PC-3 (cell line): ENCODE measurements around the gene PITHD1.

Experiments
- EZH2 ChIP-seq: fragments of 300-600 bp; sonication (generic); IDR thresholded peaks from one replicate; pipeline ENCODE4 v1.6.1; 2017; ENCODE audit warnings: antibody characterized with exemption, mild to moderate bottlenecking, low read length; ENCODE audit not compliant: unreplicated experiment
- EZH2phosphoT487 ChIP-seq: fragments of 300-600 bp; sonication (generic); IDR thresholded peaks from 2 replicates; pipeline ENCODE4 v1.6.1; 2018; ENCODE audit warnings: mild to moderate bottlenecking, antibody characterized with exemption, low read length, borderline replicate concordance
- TF ChIP-seq, protein P1 (sequence below): fragments of 300-600 bp; sonication (generic); conservative IDR thresholded peaks from 2 replicates; pipeline ENCODE4 v1.5.1; 2017; ENCODE audit warnings: antibody characterized with exemption, low read depth, mild to moderate bottlenecking, low read length

DNA sequence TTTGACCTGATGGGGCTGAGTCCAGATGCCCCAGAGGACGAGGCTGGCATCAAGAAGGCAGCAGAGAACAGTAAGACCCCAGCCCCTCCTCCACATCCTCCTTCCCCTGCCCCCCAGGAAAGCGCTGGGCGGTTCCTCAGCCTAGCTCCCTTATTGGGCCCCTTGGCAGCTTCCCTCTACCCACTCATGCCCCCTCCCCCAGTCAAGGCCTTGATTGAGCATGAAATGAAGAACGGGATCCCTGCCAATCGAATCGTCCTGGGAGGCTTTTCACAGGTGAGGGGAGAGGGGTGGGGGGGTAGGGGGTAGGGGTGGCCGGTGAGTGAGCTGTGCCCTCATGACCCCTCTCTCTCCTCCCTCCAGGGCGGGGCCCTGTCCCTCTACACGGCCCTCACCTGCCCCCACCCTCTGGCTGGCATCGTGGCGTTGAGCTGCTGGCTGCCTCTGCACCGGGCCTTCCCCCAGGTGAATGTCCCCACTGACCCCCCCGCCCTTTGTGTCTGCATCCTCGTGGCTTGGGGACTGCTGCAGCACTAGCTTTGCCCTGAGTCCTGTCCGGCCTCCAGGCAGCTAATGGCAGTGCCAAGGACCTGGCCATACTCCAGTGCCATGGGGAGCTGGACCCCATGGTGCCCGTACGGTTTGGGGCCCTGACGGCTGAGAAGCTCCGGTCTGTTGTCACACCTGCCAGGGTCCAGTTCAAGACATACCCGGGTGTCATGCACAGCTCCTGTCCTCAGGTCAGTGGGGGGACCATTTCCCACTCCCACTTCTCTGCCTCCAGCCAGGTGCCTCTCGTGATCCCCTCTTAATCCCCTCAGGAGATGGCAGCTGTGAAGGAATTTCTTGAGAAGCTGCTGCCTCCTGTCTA is 15.9 kb downstream of the PITHD1 start:
- TF ChIP-seq, protein P1, sequence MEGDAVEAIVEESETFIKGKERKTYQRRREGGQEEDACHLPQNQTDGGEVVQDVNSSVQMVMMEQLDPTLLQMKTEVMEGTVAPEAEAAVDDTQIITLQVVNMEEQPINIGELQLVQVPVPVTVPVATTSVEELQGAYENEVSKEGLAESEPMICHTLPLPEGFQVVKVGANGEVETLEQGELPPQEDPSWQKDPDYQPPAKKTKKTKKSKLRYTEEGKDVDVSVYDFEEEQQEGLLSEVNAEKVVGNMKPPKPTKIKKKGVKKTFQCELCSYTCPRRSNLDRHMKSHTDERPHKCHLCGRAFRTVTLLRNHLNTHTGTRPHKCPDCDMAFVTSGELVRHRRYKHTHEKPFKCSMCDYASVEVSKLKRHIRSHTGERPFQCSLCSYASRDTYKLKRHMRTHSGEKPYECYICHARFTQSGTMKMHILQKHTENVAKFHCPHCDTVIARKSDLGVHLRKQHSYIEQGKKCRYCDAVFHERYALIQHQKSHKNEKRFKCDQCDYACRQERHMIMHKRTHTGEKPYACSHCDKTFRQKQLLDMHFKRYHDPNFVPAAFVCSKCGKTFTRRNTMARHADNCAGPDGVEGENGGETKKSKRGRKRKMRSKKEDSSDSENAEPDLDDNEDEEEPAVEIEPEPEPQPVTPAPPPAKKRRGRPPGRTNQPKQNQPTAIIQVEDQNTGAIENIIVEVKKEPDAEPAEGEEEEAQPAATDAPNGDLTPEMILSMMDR: no peak
- TF ChIP-seq EZH2phosphoT487 (no peak), EZH2 (no peak)
